GM18511 (cell line): ENCODE measurements around the gene NR5A2.

Experiments
- ATAC-seq: cut with Tn5 transposase; IDR thresholded peaks from one replicate; pipeline ENCODE4 v1.9.1; 2021; ENCODE audit warnings: mild to moderate bottlenecking, moderate library complexity; ENCODE audit not compliant: unreplicated experiment

The NR5A2 gene

DNA sequence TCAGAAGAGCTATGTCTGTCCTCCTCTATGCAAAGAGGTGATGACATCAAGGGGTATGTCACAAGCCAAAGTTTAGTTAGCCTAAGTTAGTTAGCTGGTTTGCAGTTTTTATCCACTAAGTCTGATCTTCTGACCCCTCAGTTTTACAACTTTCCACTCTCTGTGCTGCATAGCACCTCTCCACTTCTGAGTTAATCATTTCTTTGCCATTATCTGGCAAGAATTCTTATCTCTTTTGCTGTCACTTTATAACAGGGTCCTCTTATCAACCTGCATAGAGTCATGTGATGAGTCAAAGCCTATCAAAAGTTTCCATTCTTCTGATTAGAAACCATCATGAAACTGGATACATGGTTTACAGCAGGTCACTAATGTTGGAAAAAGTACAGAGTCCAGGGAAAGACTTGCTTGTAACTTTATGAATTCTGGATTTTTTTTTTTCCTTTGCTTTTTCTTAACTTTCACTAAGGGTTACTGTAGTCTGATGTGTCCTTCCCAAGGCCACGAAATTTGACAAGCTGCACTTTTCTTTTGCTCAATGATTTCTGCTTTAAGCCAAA, at the start of gene NR5A2:
Gene NR5A2 (plus strand): TSS at position 447 of the 560 bp plus-strand sequence. CDS start 138 bp downstream, outside the sequence.
- no peak for ATAC-seq

- no peak for ATAC-seq
Observed at GRCh38 chr1:199978408-199978940, 49.0 kb upstream of the NR5A2 start.

DNA sequence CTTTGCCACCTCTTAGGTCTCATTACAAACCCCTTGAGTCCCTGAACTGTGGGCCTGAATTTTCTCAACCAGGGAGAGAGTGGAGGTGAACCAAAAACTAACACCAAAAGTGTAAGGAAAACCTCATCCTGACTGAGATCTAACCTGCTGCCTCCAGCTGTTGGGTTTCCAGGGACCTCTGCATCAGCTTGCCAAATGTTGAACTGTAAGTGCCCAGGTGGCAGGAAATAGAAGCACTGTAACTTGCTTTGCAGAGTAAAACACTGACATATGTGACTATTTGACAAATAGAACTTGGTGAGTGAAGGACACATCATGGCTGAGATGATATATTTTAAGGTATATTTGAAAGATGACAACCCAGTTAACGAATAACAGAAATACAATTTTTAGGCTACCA, 48.4 kb upstream of the NR5A2 start:
- ATAC-seq, result no peak

- no peak for ATAC-seq
Observed at GRCh38 chr1:199981584-199981983, 45.9 kb upstream of the NR5A2 start.

GRCh38 chr1:199982606-199983005, 44.9 kb upstream of the NR5A2 start:
- no peak for ATAC-seq

- ATAC-seq, result no peak
Observed at GRCh38 chr1:199983531-199983930, 44.0 kb upstream of the NR5A2 start.

DNA sequence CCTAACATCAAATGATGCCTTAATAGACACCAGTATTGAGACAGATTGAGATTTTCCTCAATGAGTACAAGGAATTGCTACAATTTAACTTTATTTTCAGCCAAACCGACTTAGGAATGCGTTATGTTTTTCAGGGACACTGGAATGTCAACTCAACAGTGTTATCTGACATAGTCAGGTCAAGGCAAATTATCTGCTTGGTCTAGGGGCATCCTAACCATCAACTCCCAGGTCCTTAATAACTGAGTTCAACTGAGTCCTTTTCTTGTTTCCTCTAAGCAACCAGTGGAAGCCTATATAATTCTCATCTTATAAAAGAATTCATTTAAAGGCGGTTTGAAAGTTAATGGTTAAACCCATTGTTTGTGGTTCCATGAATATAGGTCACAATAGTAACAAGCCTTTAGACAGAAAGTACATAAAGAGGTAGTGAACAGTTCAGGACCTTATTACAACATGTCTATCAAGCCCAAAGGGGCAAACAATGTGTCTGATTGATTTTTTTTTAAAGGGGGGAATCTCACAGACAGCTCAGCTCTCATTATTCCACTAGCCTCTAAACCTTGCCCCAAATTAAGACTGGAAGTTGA, 32.3 kb upstream of the NR5A2 start:
- no peak for ATAC-seq

GRCh38 chr1:200005165-200005564, 22.3 kb upstream of the NR5A2 start:
- no peak for ATAC-seq

DNA sequence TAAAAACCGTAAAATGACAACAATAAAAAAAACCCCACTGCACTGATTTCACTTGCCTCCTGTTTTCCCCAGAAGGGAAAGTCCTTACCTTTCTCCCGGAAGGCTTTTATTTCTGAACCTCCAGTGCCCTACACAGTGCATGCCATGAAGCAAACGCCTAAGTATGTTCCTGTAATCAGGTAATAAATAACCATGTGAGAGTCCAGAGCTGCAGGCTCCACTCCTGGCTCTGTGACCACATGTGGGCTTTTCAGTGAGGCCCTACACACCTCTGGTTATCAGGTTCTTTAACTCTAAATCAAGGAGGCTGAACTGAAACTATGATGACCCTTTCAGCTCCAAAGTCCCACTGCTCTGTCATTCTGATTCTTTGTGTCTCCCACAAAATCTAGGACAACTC, 20.8 kb upstream of the NR5A2 start:
- ATAC-seq, result no peak

GRCh38 chr1:200015811-200016210, 11.7 kb upstream of the NR5A2 start:
- ATAC-seq, result no peak

DNA sequence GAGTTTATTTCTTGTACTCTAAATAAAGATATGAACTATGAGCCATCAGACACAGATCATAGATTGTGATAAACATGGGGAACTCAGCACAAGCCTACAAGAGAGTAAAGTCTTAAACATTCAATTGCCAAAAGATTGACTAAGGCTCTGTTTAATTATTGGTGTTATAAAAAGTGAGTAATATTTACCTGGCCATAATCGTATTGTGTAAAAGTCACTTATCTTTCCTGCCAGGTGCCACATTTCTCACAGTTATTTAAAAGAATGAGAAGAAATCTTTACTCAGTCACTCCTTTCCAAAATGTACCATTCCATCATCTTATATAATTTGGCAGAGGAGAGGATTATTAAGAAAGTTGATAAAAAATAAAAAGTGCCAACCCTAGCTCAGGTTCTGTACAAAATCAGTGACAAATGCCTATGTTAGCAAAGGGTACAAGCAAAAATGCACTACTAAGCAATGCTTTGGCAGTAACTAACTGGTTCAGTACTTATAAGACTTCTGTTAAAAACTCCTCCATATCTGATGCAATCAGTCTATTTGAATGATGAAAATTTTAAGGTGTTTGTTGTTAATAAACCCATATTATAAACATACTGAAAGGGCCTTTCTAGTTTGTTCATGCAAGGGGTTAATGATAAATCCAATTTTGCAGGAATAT, 5.8 kb upstream of the NR5A2 start:
- ATAC-seq, result no peak

DNA sequence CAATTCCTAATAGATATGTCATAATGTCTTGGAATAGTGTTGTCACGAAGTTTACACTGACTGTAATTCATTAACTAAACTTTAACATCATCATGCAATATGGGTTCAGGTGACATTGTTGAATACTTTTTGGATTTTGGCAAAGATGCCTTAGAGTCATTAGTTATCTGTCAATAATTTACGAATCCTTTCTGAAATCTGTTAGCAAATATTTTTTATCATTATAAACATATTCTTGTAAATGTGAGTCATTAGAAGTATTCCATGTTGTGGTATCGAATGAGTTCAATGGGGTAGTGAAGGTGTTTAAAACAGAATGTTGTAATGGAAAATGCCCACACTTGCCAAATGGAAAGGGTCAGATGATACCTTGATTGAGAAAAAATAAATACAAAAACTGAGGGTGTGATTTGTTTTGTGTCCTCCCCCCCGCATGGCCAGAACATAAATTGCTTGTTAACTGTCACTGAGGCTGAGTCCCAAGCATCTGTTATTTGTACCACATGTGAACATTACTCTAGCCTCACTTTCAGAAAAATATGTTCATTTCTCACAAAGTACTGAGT, 5.2 kb upstream of the NR5A2 start:
- no peak for ATAC-seq

DNA sequence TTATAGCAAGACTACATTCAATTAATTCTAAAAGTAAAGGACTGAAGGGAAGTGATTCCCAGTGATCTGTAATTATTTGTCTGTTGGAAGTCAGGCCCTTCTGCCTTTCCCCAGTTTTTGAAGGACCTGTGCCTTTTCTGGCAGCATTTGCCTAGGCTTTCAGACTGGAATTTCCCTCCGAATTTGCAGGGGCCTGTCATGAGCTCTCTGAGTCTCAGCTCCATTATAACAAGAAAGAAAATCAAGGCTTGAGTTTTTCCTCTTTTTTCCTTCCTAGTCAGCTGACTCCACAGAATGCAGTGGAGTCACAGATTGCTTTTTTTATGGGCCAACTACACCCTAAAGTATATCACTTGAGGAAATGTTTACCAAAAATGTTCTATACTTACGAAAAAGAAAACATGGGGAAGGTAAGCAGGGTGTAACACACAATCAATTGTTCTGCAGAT, 1.1 kb downstream of the NR5A2 start:
- no peak for ATAC-seq

DNA sequence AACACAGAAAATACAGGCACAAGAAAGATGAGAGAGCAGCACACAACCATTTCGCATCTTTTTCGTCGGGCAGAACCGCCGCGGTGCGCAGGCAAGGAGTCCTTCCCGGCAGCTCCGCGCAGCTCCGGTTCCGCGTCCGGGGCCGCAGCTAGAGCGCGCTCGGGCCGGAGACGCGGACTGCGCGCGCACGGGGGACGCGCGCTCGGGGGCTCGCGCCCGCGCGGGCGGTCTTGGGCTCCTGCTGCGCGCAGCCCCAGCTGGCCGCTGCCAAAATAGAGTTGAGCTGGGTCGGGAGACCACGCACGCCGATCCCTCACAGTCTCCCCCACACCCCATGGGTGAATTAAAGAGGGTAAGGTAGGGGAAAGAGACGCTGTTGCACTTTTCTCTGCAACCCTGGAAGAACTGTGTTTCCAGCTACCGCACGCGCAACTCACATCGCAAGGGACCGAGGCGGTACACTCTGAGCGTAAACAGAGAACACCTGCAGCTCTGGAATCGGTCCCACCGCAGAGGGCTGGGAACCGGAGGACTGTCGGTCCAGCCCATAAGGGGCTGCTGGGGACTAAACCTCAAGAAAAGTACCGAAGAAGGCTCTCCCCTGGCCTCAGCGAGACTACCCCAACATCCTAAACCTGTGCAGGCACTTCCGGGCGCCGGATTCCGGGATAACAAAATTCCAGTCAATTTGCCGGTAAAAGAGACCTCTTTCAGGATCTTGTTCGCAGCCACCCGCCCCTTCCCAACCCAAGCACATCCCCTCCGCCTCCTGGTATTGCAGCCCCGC, 1.7 kb downstream of the NR5A2 start:
- no peak for ATAC-seq

GRCh38 chr1:200029822-200030152, 2.3 kb downstream of the NR5A2 start:
- ATAC-seq, result no peak

DNA sequence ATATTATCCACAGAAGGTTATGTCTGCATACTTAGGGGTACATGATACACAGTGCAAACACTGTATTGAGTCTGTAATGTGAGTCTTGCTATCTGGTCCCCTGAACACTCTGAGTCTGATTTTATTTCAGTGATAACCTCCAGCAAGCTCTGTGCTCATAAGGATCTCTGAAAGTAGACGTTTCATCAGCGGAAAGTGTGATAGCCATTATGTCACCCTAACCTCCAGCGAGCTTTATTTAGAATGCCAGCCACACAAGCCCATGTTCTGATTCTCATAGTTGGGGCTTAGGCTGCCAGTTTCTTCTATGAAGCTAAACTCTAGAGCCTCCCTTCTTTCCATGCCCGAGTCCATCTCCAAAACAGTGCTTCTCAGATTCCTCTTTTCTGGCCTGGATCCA, 3.3 kb downstream of the NR5A2 start:
- ATAC-seq, result no peak

DNA sequence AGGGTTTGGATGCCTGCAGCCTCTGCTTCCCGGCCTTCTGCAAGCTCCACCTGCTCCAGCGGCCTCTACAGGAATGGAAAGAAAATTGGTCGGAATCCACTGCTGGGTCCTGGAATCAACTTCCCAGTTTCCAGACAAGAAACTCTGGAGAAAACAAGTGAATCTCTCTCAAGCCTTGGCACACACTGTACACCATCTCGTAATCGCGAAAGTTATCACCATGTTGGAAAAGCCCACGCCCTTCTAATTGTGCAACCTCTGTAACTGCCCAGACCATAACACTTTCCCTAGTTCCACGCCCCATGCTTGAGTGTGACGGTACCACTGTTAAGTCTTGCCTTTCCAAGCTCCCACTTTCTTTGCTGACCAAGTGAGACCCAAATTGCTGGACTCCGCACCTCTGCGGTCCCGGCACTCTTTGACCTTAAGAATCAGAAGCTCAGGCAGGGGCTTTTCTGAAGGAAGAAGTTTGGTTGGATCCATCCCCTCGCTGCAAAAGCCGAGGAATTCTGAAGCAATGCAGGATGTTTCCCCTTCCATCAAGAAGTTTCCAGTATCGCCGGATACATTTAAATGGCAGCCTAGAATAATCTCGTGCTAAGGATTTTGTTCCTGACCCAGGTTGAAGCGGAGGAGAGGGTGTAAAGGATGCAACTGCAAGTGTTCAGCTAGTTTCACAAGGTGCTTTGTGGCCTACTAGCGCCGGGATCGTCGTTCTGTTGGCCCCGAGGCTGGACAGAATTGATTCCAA, 6.2 kb downstream of the NR5A2 start:
- ATAC-seq, result no peak

- ATAC-seq, result no peak
Observed at GRCh38 chr1:200034262-200034557, 6.7 kb downstream of the NR5A2 start.

- ATAC-seq, result no peak
Observed at GRCh38 chr1:200034761-200035396, 7.4 kb downstream of the NR5A2 start.

DNA sequence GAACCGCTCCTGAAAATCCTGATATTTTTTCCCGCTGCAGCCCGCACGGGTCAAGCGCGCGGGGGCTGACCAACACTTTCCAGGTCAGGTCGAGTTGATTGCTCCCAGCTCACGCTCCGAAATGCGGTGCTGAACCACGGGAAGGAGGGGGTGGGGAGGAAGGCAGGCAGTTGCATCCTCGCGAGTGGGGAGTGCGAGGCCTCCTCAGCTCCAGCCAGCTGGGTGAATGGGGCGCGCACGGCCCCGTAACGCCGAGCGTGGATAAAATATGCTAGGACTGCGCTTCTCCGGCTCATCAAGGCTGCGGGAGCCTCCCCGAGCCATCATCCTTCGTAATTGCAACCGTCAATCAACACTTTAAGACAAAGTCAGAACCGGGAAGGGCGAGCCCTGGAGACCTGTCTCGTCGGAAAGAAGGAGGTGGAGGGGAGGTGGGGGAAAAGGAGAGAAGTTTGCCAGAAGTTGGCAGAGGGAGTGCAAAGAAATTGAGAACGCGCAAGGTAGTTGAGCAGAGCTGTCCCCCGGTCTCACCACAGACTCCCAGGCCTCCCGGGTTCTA, 8.0 kb downstream of the NR5A2 start:
- ATAC-seq, result no peak
